RWPE1 (cell line): ENCODE measurements around the gene FBXL17.

Source experiments
- CTCF ChIA-PET: fragments of 350-600 bp; sonication (Branson Sonifier 250); formaldehyde crosslinking; extraction: SDS; loops from one replicate; lab custom pipeline; 2021; lab: Yijun Ruan, JAX
- POLR2A ChIA-PET: fragments of 400-600 bp; formaldehyde crosslinking; extraction: SDS; loops from one replicate; lab custom pipeline; 2020; ENCODE audit warnings: antibody characterized with exemption; ENCODE audit not compliant: low non-redundant PET; lab: Yijun Ruan, JAX
- DNase-seq: peaks from one replicate; pipeline ENCODE4 v3.0.0; 2012; ENCODE audit warnings: low spot score
- H3K27ac ChIP-seq: fragments of 450-650 bp; 2 replicates; pipeline ENCODE4 v1.5.1; 2017
- CTCF ChIP-seq: fragments of 450-650 bp; conservative IDR thresholded peaks from 2 replicates; pipeline ENCODE4 v1.5.1; 2017; ENCODE audit warnings: low read depth, mild to moderate bottlenecking

Gene FBXL17

GRCh38 chr5:107867266-107867665 is 514.6 kb downstream of the FBXL17 start:
- ChIA-PET CTCF (no interaction called here), POLR2A (no interaction called here)
- no peak for DNase-seq
- no peak overlapping the region for H3K27ac ChIP-seq
- no peak for TF ChIP-seq CTCF

GRCh38 chr5:107864793-107865192 is 517.1 kb downstream of the FBXL17 start:
- POLR2A ChIA-PET, result no interaction called here
- TF ChIP-seq CTCF, result no peak
- DNase-seq, result no peak
- no peak overlapping the region for H3K27ac ChIP-seq
- CTCF ChIA-PET, result interaction anchor here (0.7 kb wide), 1 partner anchor 28 kb away, joined by 3 read pairs; no protein-coding TSS in a partner anchor

- POLR2A ChIA-PET, result no interaction called here
- no peak overlapping the region for H3K27ac ChIP-seq
- no peak for TF ChIP-seq CTCF
- DNase-seq, result no peak
- CTCF ChIA-PET, result interaction anchor here (0.6 kb wide), 1 partner anchor 66 kb away, joined by 4 read pairs; no protein-coding TSS in a partner anchor
Measured at GRCh38 chr5:107863125-107863524, 518.8 kb downstream of the FBXL17 start.

GRCh38 chr5:107861565-107861964 is 520.3 kb downstream of the FBXL17 start:
- no peak for DNase-seq
- ChIA-PET POLR2A (no interaction called here), CTCF (interaction anchor here (0.6 to 0.7 kb wide), 4 partner anchors 52 to 1738 kb away, joined by 3 to 5 read pairs (median 3); no protein-coding TSS in a partner anchor)
- TF ChIP-seq CTCF, result no peak
- no peak overlapping the region for H3K27ac ChIP-seq

GRCh38 chr5:107860044-107860443 is 521.9 kb downstream of the FBXL17 start:
- TF ChIP-seq CTCF, result no peak
- ChIA-PET CTCF (no interaction called here), POLR2A (no interaction called here)
- DNase-seq, result no peak
- no peak overlapping the region for H3K27ac ChIP-seq

- TF ChIP-seq CTCF, result no peak
- no peak overlapping the region for H3K27ac ChIP-seq
- ChIA-PET CTCF (no interaction called here), POLR2A (no interaction called here)
- no peak for DNase-seq
Measured at GRCh38 chr5:107858788-107859187, 523.1 kb downstream of the FBXL17 start.
